Nephron (organoid): Measurements from ENCODE around the gene CDH13.

Experiments
- H3K27ac Mint-ChIP-seq, 3 experiments: 2 replicates each; pipeline ENCODE4 v1.8.0; 2020; ENCODE audit warnings: mixed read lengths in 3 of 3, mild to moderate bottlenecking in 2 of 3, moderate library complexity in 1 of 3
- H3K27me3 Mint-ChIP-seq: 2 replicates; pipeline ENCODE4 v1.8.0; 2021; ENCODE audit warnings: low read depth, mild to moderate bottlenecking, moderate library complexity, mixed read lengths
- H3K36me3 Mint-ChIP-seq: 2 replicates; pipeline ENCODE4 v1.8.0; 2020; ENCODE audit warnings: low read depth, mixed read lengths
- H3K4me1 Mint-ChIP-seq: 2 replicates; pipeline ENCODE4 v1.8.0; 2020; ENCODE audit warnings: mixed read lengths
- H3K4me3 Mint-ChIP-seq, 3 experiments: 2 replicates each; pipeline ENCODE4 v1.8.0; 2020; ENCODE audit warnings: mild to moderate bottlenecking in 3 of 3, mixed read lengths in 3 of 3, moderate library complexity in 2 of 3
- H3K9me3 Mint-ChIP-seq: 2 replicates; pipeline ENCODE4 v1.8.0; 2020; ENCODE audit warnings: mixed read lengths
- CTCF ChIP-seq, 3 experiments: fragments of 200-600 bp; sonication (generic); IDR thresholded peaks; one replicate each; pipeline ENCODE4 v1.5.0; 2021; ENCODE audit warnings: antibody characterized with exemption in 3 of 3; ENCODE audit not compliant: unreplicated experiment in 3 of 3

CDH13 gene

GRCh38 chr16:83013071-83013470, 386.3 kb downstream of the CDH13 start:
- Mint-ChIP-seq H3K9me3 (no peaks in the 10 kb centered on the region), H3K4me1 (no peaks in the 10 kb centered on the region), H3K27ac (no peak overlapping the region), H3K27me3 (no peaks in the 10 kb centered on the region), H3K36me3 (no peaks in the 10 kb centered on the region), H3K4me3 (no peak overlapping the region)
- TF ChIP-seq CTCF (IDR thresholded peaks at IDR 0.05; ENCODE audit: unreplicated experiment in 3 of 3): no peak

- no peak for TF ChIP-seq CTCF (IDR thresholded peaks at IDR 0.05; ENCODE audit: unreplicated experiment in 3 of 3)
- H3K4me1 Mint-ChIP-seq: no peaks in the 10 kb centered on the region
Observed at GRCh38 chr16:83019963-83020362, 393.2 kb downstream of the CDH13 start.

GRCh38 chr16:83021045-83021444, 394.3 kb downstream of the CDH13 start:
- Mint-ChIP-seq H3K9me3 (peaks cover 4% of the 10 kb centered on the region), H3K27me3 (no peaks in the 10 kb centered on the region), H3K36me3 (no peaks in the 10 kb centered on the region), H3K27ac (no peak overlapping the region), H3K4me1 (no peaks in the 10 kb centered on the region), H3K4me3 (no peak overlapping the region)
- TF ChIP-seq CTCF (IDR thresholded peaks at IDR 0.05; ENCODE audit: unreplicated experiment in 3 of 3): no peak

More at GRCh38 chr16:83019963-83020362, 393.2 kb downstream of the CDH13 start:
- no peaks in the 10 kb centered on the region for H3K36me3 Mint-ChIP-seq
- peaks cover 4% of the 10 kb centered on the region for H3K9me3 Mint-ChIP-seq
- H3K27ac Mint-ChIP-seq: no peak overlapping the region
- no peaks in the 10 kb centered on the region for H3K27me3 Mint-ChIP-seq
- no peak overlapping the region for H3K4me3 Mint-ChIP-seq

GRCh38 chr16:83021746-83022145, 395.0 kb downstream of the CDH13 start:
- TF ChIP-seq CTCF (IDR thresholded peaks at IDR 0.05; ENCODE audit: unreplicated experiment in 3 of 3): no peak
- Mint-ChIP-seq H3K4me1 (no peaks in the 10 kb centered on the region), H3K27me3 (no peaks in the 10 kb centered on the region), H3K27ac (no peak overlapping the region), H3K4me3 (no peak overlapping the region), H3K9me3 (peaks cover 4% of the 10 kb centered on the region), H3K36me3 (no peaks in the 10 kb centered on the region)

- Mint-ChIP-seq H3K27ac (no peak overlapping the region), H3K4me3 (no peak overlapping the region), H3K27me3 (peaks cover 5% of the 10 kb centered on the region), H3K4me1 (no peaks in the 10 kb centered on the region), H3K9me3 (peaks cover 4% of the 10 kb centered on the region), H3K36me3 (no peaks in the 10 kb centered on the region)
- TF ChIP-seq CTCF (IDR thresholded peaks at IDR 0.05; ENCODE audit: unreplicated experiment in 3 of 3): no peak
Observed at GRCh38 chr16:83023011-83023410, 396.2 kb downstream of the CDH13 start.

GRCh38 chr16:83023640-83024039, 396.9 kb downstream of the CDH13 start:
- H3K27me3 Mint-ChIP-seq: peaks cover 5% of the 10 kb centered on the region
- no peak overlapping the region for H3K4me3 Mint-ChIP-seq
- peaks cover 4% of the 10 kb centered on the region for H3K9me3 Mint-ChIP-seq
- H3K27ac Mint-ChIP-seq: no peak overlapping the region
- no peaks in the 10 kb centered on the region for H3K4me1 Mint-ChIP-seq
- no peak for TF ChIP-seq CTCF (IDR thresholded peaks at IDR 0.05; ENCODE audit: unreplicated experiment in 3 of 3)
- no peaks in the 10 kb centered on the region for H3K36me3 Mint-ChIP-seq
